IMR-90 (cell line): ENCODE measurements around the gene RPUSD4. TPM values are rescaled to one million over a fixed set of nuclear protein-coding genes. Genes with fewer than 3 reads are reported as not detected.

Source experiments
- ATAC-seq: fragments of 200-7000 bp; cut with Tn5 transposase; 2 replicates; pipeline ENCODE4 v1.9.1; 2020; ENCODE audit warnings: low read depth, mild to moderate bottlenecking, moderate library complexity
- BruUV-seq: library from RNA; stranded (reverse); fragments of 400-500 nt; replicated peaks from 2 replicates; lab custom pipeline; 2021; lab: Mats Ljungman, UMichigan
- CTCF ChIA-PET: fragments of 300-600 bp; formaldehyde crosslinking; extraction: SDS; loops from one replicate; lab custom pipeline; 2021; ENCODE audit warnings: antibody characterized with exemption; lab: Yijun Ruan, JAX
- POLR2A ChIA-PET: fragments of 300-600 bp; sonication (Branson Sonifier 250); formaldehyde crosslinking; loops from one replicate; lab custom pipeline; 2022; ENCODE audit warnings: antibody characterized with exemption; ENCODE audit not compliant: unreplicated experiment; lab: Charles Lee
- DNase-seq: peaks from one replicate; pipeline ENCODE4 v3.0.0; 2013
- H2AFZ ChIP-seq: replicated peaks from 2 replicates; pipeline ENCODE3; 2013; ENCODE audit warnings: low read length, mild to moderate bottlenecking; ENCODE audit not compliant: poor library complexity
- H2AK5ac ChIP-seq: 2 replicates; pipeline ENCODE4 v1.6.1; 2013; ENCODE audit warnings: low read depth, low read length, inconsistent platforms
- H2AK9ac ChIP-seq: replicated peaks from 2 replicates; pipeline ENCODE3; 2013; ENCODE audit warnings: mild to moderate bottlenecking, low read depth, low read length, moderate library complexity; ENCODE audit not compliant: poor library complexity
- H2BK120ac ChIP-seq: 2 replicates; pipeline ENCODE4 v1.6.1; 2013; ENCODE audit warnings: low read depth, low read length, inconsistent platforms
- H2BK15ac ChIP-seq: 3 replicates; pipeline ENCODE4 v1.6.1; 2013; ENCODE audit warnings: low read depth, low read length, inconsistent platforms
- H2BK20ac ChIP-seq: 2 replicates; pipeline ENCODE4 v1.6.1; 2013; ENCODE audit warnings: low read depth, mild to moderate bottlenecking, inconsistent platforms, low read length, moderate library complexity
- H2BK5ac ChIP-seq: 2 replicates; pipeline ENCODE4 v1.6.1; 2013; ENCODE audit warnings: mild to moderate bottlenecking, low read depth, low read length, inconsistent platforms; ENCODE audit not compliant: poor library complexity, severe bottlenecking
- H3K14ac ChIP-seq: replicated peaks from 2 replicates; pipeline ENCODE4 v1.6.1; 2013; ENCODE audit warnings: low read depth, low read length, inconsistent platforms
- H3K18ac ChIP-seq: 2 replicates; pipeline ENCODE4 v1.6.1; 2013; ENCODE audit warnings: low read depth, low read length, control low read depth
- H3K23ac ChIP-seq: 2 replicates; pipeline ENCODE4 v1.6.1; 2013; ENCODE audit warnings: low read depth, low read length, inconsistent platforms
- H3K27ac ChIP-seq: 2 replicates; pipeline ENCODE4 v1.5.1; 2013; ENCODE audit warnings: mild to moderate bottlenecking, control low read depth, low read length; ENCODE audit not compliant: insufficient read depth
- H3K27me3 ChIP-seq: 2 replicates; pipeline ENCODE4 v1.6.1; 2013; ENCODE audit warnings: low read length; ENCODE audit not compliant: control insufficient read depth, insufficient read depth
- H3K36me3 ChIP-seq: 2 replicates; pipeline ENCODE4 v1.6.1; 2013; ENCODE audit warnings: low read length, mixed read lengths; ENCODE audit not compliant: control insufficient read depth, insufficient read depth
- H3K4ac ChIP-seq: 2 replicates; pipeline ENCODE4 v1.6.1; 2013; ENCODE audit warnings: low read depth, low read length, inconsistent platforms
- H3K4me1 ChIP-seq: 2 replicates; pipeline ENCODE4 v1.6.1; 2013; ENCODE audit warnings: low read length, mixed read lengths; ENCODE audit not compliant: control insufficient read depth, insufficient read depth
- H3K4me2 ChIP-seq: 2 replicates; pipeline ENCODE4 v1.6.1; 2013; ENCODE audit warnings: low read depth, mild to moderate bottlenecking, control low read depth, low read length, moderate library complexity
- H3K4me3 ChIP-seq: 2 replicates; pipeline ENCODE4 v1.5.1; 2013; ENCODE audit warnings: low read depth, mild to moderate bottlenecking, control low read depth, low read length, moderate library complexity; ENCODE audit not compliant: insufficient read depth
- H3K56ac ChIP-seq: 2 replicates; pipeline ENCODE4 v1.6.1; 2013; ENCODE audit warnings: low read length, inconsistent platforms; ENCODE audit not compliant: insufficient read depth; ENCODE audit errors: extremely low read depth
- H3K79me1 ChIP-seq, 2 experiments: 2 replicates each; pipeline ENCODE4 v1.6.1; 2013; ENCODE audit warnings: low read length in 2 of 2, inconsistent platforms in 1 of 2, low read depth in 1 of 2
- H3K9ac ChIP-seq: 2 replicates; pipeline ENCODE4 v1.6.1; 2013; ENCODE audit warnings: low read depth, low read length, control low read depth
- H3K9me1 ChIP-seq: 2 replicates; pipeline ENCODE4 v1.6.1; 2013; ENCODE audit warnings: low read length, inconsistent platforms; ENCODE audit not compliant: insufficient read depth
- H3K9me3 ChIP-seq: 2 replicates; pipeline ENCODE4 v1.6.1; 2013; ENCODE audit warnings: low read length; ENCODE audit not compliant: control insufficient read depth, insufficient read depth
- H4K20me1 ChIP-seq: 2 replicates; pipeline ENCODE4 v1.6.1; 2013; ENCODE audit warnings: low read length, inconsistent platforms; ENCODE audit not compliant: insufficient read depth
- H4K5ac ChIP-seq: 2 replicates; pipeline ENCODE4 v1.6.1; 2013; ENCODE audit warnings: mild to moderate bottlenecking, low read depth, low read length, control low read depth
- H4K8ac ChIP-seq, 2 experiments: 2 replicates each; pipeline ENCODE4 v1.6.1; 2013; ENCODE audit warnings: low read depth in 2 of 2, low read length in 2 of 2, control low read depth in 1 of 2, inconsistent platforms in 1 of 2
- H4K91ac ChIP-seq: 2 replicates; pipeline ENCODE4 v1.6.1; 2013; ENCODE audit warnings: low read depth, low read length, inconsistent platforms; ENCODE audit not compliant: insufficient read depth
- BHLHE40 ChIP-seq: fragments of 150-350 bp; IDR thresholded peaks from 2 replicates; pipeline ENCODE4 v1.6.1; 2016; ENCODE audit warnings: mild to moderate bottlenecking, low read depth, low read length
- CEBPB ChIP-seq: IDR thresholded peaks from 2 replicates; pipeline ENCODE4 v1.6.1; 2012; ENCODE audit warnings: low read depth, low read length, improper control_type of control experiment
- FOS ChIP-seq: fragments of 150-350 bp; IDR thresholded peaks from 2 replicates; pipeline ENCODE4 v1.6.1; 2016; ENCODE audit warnings: low read depth, low read length
- MXI1 ChIP-seq: IDR thresholded peaks from 2 replicates; pipeline ENCODE4 v1.6.1; 2012; ENCODE audit warnings: low read depth, mild to moderate bottlenecking, low read length, moderate library complexity, borderline replicate concordance
- POLR2A ChIP-seq: IDR thresholded peaks from 2 replicates; pipeline ENCODE4 v1.6.1; 2012; ENCODE audit warnings: mild to moderate bottlenecking, low read depth, low read length
- RAD21 ChIP-seq: IDR thresholded peaks from 2 replicates; pipeline ENCODE4 v1.6.1; 2012; ENCODE audit warnings: low read length, improper control_type of control experiment
- RCOR1 ChIP-seq: IDR thresholded peaks from 2 replicates; pipeline ENCODE4 v1.6.1; 2012; ENCODE audit warnings: mild to moderate bottlenecking, low read length, improper control_type of control experiment; ENCODE audit not compliant: insufficient replicate concordance
- SMC3 ChIP-seq: fragments of 150-350 bp; IDR thresholded peaks from 2 replicates; pipeline ENCODE4 v1.6.1; 2016; ENCODE audit warnings: low read depth, mild to moderate bottlenecking, antibody characterized with exemption, low read length, moderate library complexity
- WGBS, 2 experiments: methylation state at CpG; one replicate each; pipeline versions ENCODE4 v1.1.5 to v1.1.7; 2013; ENCODE audit warnings: missing lambda C conversion rate in 2 of 2; ENCODE audit not compliant: insufficient read length in 1 of 2; ENCODE audit errors: extremely low coverage in 2 of 2; 5-methylcytosine and 5-hydroxymethylcytosine counted together
- dilution Hi-C: fragments of 300-500 bp; cut with HindIII; formaldehyde crosslinking; loops from one replicate; pipeline ENCODE4 v1.14.3; 2018; ENCODE audit warnings: low sequenced_read_pairs; ENCODE audit not compliant: unreplicated experiment
- in situ Hi-C: fragments of 300-500 bp; cut with MboI; formaldehyde crosslinking; loops from 3 replicates; pipeline ENCODE4 v1.14.3; 2019; ENCODE audit warnings: low sequenced_read_pairs, inconsistent platforms, mixed read lengths
- intact Hi-C: fragments of 100-400 bp; cut with micrococcal nuclease; formaldehyde crosslinking; loops from 2 replicates; pipeline ENCODE4 v1.10.0; 2022
- polyA plus RNA-seq, 3 experiments: library from polyadenylated mRNA; depleted of rRNA; stranded (reverse); fragments of >200 nt; gene quantifications; 2 replicates each; pipeline ENCODE4 v1.2.3, GENCODE V29; 2012; ENCODE audit warnings: low replicate concordance in 1 of 3
- total RNA-seq: library from RNA; depleted of rRNA; stranded (reverse); fragments of >200 nt; gene quantifications from 2 replicates; pipeline ENCODE4 v1.2.3, GENCODE V29; 2012
- TF ChIP-seq, protein P1 (sequence below): conservative IDR thresholded peaks from 2 replicates; pipeline ENCODE4 v1.5.1; 2012; ENCODE audit warnings: mild to moderate bottlenecking, low read depth, low read length, improper control_type of control experiment

RPUSD4 gene
- total and polyA plus RNA-seq, 2 of the 4 experiments (the other 2 are of a cell fraction) = 22.1 to 30.6 TPM

DNA sequence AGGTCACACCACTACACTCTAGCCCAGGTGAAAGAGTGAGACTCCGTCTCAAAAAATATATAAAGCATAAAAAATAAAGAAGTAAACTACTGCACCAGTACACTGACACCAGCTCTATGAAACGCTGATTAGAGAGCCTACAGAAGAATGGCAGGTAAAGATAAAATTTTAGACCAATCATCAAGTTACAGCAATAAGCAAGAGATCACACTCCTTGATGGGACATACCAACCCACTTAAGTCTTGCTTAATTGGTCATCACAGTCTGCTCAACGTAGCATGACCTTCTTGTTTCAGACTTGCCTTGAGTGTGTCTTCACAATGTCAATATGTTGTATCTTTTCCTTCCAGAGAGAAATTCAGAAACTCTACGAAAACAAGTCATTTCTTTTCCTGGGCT, 44.8 kb upstream of the RPUSD4 start:
- Histone ChIP-seq H3K4ac (no peak overlapping the region), H3K9ac (no peak overlapping the region), H4K8ac (no peak overlapping the region), H3K9me3 (no peaks in the 10 kb centered on the region), H3K18ac (no peak overlapping the region), H4K5ac (no peak overlapping the region), H2BK15ac (no peak overlapping the region), H2BK20ac (no peak overlapping the region), H3K36me3 (peaks cover 15% of the 10 kb centered on the region), H3K27me3 (no peaks in the 10 kb centered on the region), H4K91ac (no peak overlapping the region), H3K79me1 (peaks cover 0 to 16% of the 10 kb centered on the region in 2 experiments; a peak in 3 of 4 replicates), H3K27ac (no peak overlapping the region), H3K4me1 (peaks cover 3% of the 10 kb centered on the region), H3K9me1 (peaks cover 14% of the 10 kb centered on the region), H3K4me2 (no peak overlapping the region), H2AK9ac (no peak overlapping the region), H3K56ac (no peak overlapping the region), H2AK5ac (0 out of 2 replicates have a peak overlapping the region, but pooled peaks have one; percentile 43), H4K20me1 (peaks cover 7% of the 10 kb centered on the region), H2BK120ac (no peak overlapping the region), H3K4me3 (no peak overlapping the region), H2BK5ac (no peak overlapping the region), H2AFZ (no peak overlapping the region), H3K14ac (no peak overlapping the region), H3K23ac (no peak overlapping the region)
- ChIA-PET POLR2A (no interaction called here), CTCF (interaction anchor here (0.6 kb wide), 1 partner anchor 17 kb away, joined by 7 read pairs; no protein-coding TSS in a partner anchor)
- dilution Hi-C loops (no loop called here), in situ Hi-C loops (no loop called here), intact Hi-C loops (loop anchor here (5.0 kb wide), 1 partner anchor 44 kb away; the partner anchor contains the start of genes FAM118B and RPUSD4)
- BruUV-seq = no TSS peak
- WGBS, 2 experiments = 92% methylated on average over 2 of the region's 4 CpGs; no CpG with 5 or more reads in 1 of the 2 experiments
- ATAC-seq (no peak), DNase-seq (no peak)
- TF ChIP-seq FOS = no peak
- no peak for TF ChIP-seq RAD21
- no peak for TF ChIP-seq MXI1
- TF ChIP-seq, protein P1, sequence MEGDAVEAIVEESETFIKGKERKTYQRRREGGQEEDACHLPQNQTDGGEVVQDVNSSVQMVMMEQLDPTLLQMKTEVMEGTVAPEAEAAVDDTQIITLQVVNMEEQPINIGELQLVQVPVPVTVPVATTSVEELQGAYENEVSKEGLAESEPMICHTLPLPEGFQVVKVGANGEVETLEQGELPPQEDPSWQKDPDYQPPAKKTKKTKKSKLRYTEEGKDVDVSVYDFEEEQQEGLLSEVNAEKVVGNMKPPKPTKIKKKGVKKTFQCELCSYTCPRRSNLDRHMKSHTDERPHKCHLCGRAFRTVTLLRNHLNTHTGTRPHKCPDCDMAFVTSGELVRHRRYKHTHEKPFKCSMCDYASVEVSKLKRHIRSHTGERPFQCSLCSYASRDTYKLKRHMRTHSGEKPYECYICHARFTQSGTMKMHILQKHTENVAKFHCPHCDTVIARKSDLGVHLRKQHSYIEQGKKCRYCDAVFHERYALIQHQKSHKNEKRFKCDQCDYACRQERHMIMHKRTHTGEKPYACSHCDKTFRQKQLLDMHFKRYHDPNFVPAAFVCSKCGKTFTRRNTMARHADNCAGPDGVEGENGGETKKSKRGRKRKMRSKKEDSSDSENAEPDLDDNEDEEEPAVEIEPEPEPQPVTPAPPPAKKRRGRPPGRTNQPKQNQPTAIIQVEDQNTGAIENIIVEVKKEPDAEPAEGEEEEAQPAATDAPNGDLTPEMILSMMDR = no peak
- no peak for TF ChIP-seq POLR2A
- no peak for TF ChIP-seq BHLHE40
- no peak for TF ChIP-seq RCOR1
- TF ChIP-seq SMC3 = no peak
- TF ChIP-seq CEBPB = no peak
